GM23248 (cell line): ENCODE data around the gene SLC16A8.

Source experiments
- EZH2 ChIP-seq: fragments of 200-600 bp; sonication (generic); IDR thresholded peaks from 2 replicates; pipeline ENCODE4 v1.6.1; 2018; ENCODE audit warnings: antibody characterized with exemption, mild to moderate bottlenecking; ENCODE audit not compliant: insufficient read depth, poor library complexity, severe bottlenecking
- EZH2phosphoT487 ChIP-seq: fragments of 200-600 bp; sonication (generic); IDR thresholded peaks from 2 replicates; pipeline ENCODE4 v1.6.1; 2018; ENCODE audit warnings: antibody characterized with exemption, moderate library complexity, mild to moderate bottlenecking, low read depth; ENCODE audit not compliant: insufficient read depth

- no peak for TF ChIP-seq EZH2
- TF ChIP-seq EZH2phosphoT487, result no peak
Observed at GRCh38 chr22:38089474-38089851, 5.5 kb upstream of the SLC16A8 start.
